Fibroblast of skin of left biceps (primary cell): ENCODE measurements around the gene DLK1.

ENCODE experiments used
- DNase-seq, 2 experiments: peaks; one replicate each; pipeline ENCODE4 v3.0.0-alpha.2; 2013; ENCODE audit warnings: low read depth in 2 of 2

The DLK1 gene

DNA sequence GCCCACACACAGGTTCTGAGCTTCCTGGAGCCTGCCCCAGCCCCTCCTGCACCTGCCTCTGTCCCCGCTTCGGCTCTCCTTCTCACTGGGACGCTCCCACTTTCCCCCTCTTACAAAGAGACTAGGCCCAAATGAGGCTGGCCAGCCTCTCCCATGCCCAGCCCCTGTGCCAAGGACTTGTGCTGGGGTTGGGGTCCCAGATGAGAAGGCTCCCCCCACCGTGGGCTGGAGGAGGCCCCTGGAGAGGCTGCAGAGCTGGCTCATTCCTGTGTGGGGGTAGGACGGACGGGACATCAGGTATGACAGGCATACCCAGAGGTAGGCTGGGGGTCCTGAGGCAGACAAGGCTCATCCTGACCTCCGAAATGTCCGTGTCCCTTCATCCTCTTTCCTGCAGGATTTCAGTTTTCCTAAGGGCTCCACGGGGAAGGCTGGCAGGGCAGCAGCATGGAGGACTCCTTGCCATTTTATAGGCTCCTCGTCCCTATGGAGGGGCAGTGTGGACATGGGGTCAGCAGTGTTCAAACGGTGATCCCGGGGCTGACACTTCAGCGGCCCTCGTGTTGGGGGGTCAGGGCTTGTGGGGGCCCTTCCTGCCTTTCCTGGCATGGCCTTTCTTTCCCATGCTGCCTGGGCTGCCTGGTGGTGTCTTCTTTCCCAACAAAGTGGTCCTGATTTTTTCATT, 50.1 kb downstream of the DLK1 start:
- no peak for DNase-seq

- DNase-seq, result no peak
Observed at GRCh38 chr14:100777366-100777817, 50.7 kb downstream of the DLK1 start.

GRCh38 chr14:100777818-100778525, 51.3 kb downstream of the DLK1 start:
- no peak for DNase-seq

DNA sequence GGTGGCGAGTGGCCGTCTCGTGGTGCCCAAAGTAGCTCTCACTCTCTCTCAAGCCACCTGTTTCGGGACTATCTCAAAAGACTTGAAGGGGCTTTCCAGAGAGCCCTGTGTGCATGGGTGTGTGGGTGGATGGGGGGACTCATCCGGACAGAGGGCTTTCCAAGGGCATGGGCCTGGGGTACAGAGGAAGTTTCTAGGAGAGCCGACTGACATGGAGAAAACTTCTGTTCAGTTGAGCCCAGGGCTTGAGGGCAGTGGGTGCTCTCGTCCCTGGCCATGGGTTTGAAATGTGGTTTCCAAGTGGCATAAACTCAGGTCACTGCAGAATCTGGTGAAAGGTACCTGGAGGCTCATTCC, 51.8 kb downstream of the DLK1 start:
- DNase-seq, result no peak

- DNase-seq, result no peak
Observed at GRCh38 chr14:100778951-100779690, 52.4 kb downstream of the DLK1 start.

GRCh38 chr14:100779691-100780080, 53.0 kb downstream of the DLK1 start:
- DNase-seq, result no peak

- DNase-seq, result no peak
Observed at GRCh38 chr14:100780246-100780645, 53.6 kb downstream of the DLK1 start.

- no peak for DNase-seq
Observed at GRCh38 chr14:100780646-100781355, 54.1 kb downstream of the DLK1 start.

DNA sequence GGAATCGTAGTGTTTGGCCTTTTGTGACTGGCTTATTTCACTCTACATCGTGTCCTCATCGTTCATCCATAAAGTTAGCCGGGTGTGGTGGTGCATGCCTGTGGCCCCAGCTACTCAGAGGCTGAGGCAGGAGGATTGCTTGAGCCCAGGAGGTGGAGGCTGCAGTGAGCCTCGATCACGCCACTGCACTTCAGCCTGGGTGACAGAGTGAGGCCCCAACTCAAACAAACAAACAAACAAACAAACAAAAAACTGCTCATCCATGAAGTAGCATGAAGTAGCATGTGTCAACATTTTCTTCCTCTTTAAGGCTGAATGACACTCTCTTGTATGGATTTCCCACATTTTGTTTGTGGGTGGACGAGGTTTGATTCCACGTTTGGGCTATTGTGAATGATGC, 55.3 kb downstream of the DLK1 start:
- no peak for DNase-seq

- DNase-seq, result no peak
Observed at GRCh38 chr14:100782516-100783320, 56.0 kb downstream of the DLK1 start.

DNA sequence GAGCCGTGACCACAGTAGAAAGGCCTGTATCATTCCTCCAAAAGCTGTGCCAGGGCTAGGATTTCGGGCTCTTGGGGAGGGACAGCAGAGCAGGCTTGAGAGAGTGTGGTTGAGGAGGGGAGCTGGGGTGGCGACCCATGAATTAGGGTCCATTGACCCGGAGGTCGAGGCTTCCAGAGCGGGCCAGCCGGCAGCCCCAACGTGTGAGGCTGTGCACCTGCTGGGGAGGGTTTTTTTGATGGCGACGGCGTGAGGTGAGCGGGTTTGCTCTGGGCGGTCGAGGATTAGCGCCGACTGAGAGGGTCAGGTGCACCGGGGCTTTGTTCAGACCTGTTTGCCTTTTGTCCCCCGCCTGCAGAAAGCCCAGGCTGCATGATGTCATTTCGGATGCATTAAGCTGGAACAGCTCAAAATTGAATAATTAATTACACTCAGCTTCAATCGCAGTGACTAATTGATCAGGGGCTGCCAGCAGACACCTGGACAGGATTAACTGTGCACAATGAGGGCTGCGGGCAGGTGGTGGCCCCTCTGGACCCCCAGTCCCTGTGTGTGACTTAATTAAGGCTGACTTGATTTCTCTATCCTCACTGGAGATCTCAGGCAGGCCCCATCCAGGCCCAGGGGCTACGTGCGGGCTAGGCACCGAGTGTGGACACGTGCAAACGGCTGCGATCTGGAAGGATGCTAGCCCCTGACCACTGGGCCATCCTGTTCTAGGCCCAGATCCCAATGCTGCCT, 57.1 kb downstream of the DLK1 start:
- DNase-seq, result no peak

DNA sequence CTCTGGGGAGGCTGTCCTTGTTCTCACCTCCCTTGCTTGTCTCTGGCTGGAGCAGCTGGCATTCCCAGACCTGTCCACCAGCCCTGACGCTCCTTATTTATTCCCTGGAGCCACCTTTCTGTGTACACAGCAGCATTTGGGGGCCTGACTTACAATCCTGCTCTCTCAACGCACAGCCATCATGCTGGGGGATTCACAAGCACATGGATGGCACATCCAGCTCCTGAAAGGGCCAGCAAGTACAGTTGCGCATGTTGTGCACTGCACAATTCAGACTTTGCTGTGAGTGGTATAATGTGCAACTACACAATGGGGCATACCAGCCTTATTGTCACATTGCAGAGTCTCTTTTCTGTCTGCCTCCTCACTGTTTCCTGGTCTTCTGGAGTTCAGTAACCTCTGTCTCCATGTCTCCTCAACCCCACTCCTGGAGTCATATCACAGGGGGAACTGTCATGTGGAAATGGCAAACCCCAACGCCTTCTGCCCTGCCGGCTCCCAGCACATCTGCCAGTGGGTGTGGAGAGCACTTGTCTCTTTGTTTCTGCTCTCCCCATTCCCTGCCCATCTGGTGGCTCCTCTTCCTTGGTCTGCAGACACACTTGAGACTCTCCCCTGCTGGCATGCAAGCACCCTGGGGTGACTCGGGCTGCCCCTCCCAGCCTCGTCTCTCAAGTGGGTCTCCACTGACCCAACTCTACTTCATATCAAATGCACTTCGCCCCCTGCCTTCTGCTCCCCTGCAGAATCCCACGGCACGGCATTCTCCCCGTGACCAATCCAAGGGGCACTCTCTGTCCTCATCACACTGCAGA, 58.0 kb downstream of the DLK1 start:
- DNase-seq, result no peak

GRCh38 chr14:100785338-100785615, 58.6 kb downstream of the DLK1 start:
- no peak for DNase-seq

DNA sequence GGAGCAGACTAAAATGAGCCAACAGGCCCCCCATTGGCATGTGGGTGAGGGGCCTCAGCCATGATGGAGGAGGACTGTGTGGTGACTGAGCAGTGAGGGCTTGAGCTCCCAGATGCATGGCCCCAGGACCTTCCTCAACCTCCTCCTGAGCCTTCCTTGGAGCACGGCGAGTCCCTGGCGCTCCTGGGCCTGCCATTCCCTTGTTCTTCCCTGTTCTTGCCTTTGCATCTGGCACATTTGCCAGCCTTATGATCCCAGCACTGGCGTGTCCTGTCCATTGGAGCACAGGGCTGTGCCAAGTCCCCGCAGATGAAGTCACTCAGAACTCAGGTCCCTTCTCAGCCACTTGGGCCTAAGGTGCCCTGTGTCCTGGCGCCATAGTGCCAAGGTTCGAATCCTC, 58.9 kb downstream of the DLK1 start:
- DNase-seq, result no peak

- no peak for DNase-seq
Observed at GRCh38 chr14:100786131-100786530, 59.4 kb downstream of the DLK1 start.

GRCh38 chr14:100786576-100787219, 60.0 kb downstream of the DLK1 start:
- DNase-seq, result no peak

DNA sequence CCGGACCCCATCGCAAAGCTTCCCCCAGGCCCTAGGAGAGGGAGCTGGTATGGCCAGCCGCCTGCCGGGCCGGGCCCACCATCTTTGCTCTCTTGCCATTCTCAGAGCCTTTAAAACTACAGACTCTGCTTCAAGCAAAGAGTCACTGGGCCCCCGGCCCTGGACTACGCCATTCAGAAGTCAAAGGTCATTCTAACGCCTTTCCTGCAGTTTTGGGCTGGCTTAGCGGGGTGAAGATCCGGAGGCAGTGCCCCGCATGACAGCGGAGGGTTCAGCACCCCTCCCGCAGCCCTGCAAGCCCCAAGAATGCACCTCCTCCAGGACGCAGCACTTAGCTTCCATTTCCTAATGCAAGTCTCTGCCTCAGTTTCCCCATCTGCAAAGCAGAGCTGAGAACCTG, 61.0 kb downstream of the DLK1 start:
- no peak for DNase-seq
